SJSA1 (cell line): ENCODE results near the gene RIMS4. TPM values are rescaled to one million over a fixed set of nuclear protein-coding genes. Genes with fewer than 3 reads are reported as not detected.

ENCODE experiments used
- DNase-seq, 2 experiments: peaks; one replicate each; pipeline ENCODE4 v3.0.0-alpha.2; 2015 to 2020; ENCODE audit warnings: low spot score in 2 of 2, low read depth in 1 of 2
- H3K27ac ChIP-seq: fragments of 250-450 bp; sonication (Bioruptor Pico); 2 replicates; pipeline ENCODE4 v1.5.1; 2020; ENCODE audit warnings: mild to moderate bottlenecking, moderate library complexity
- H3K27me3 ChIP-seq: fragments of 250-450 bp; sonication (Bioruptor Pico); replicated peaks from 2 replicates; pipeline ENCODE4 v1.5.1; 2020; ENCODE audit warnings: mild to moderate bottlenecking, moderate library complexity
- H3K36me3 ChIP-seq: fragments of 250-450 bp; sonication (Bioruptor Pico); 2 replicates; pipeline ENCODE4 v1.5.1; 2020; ENCODE audit warnings: mild to moderate bottlenecking
- H3K4me1 ChIP-seq: fragments of 250-450 bp; sonication (Bioruptor Pico); replicated peaks from 2 replicates; pipeline ENCODE4 v1.6.1; 2021; ENCODE audit warnings: mild to moderate bottlenecking
- H3K4me3 ChIP-seq: fragments of 250-450 bp; sonication (Bioruptor Pico); 2 replicates; pipeline ENCODE4 v1.5.1; 2020; ENCODE audit warnings: mild to moderate bottlenecking
- H3K9me3 ChIP-seq: fragments of 250-450 bp; sonication (Bioruptor Pico); replicated peaks from 2 replicates; pipeline ENCODE4 v1.5.1; 2020; ENCODE audit warnings: mild to moderate bottlenecking
- total RNA-seq: library from RNA; depleted of rRNA; stranded (reverse); fragments of >200 nt; shearing (Covaris generic); gene quantifications from 2 replicates; pipeline ENCODE4 v1.2.3, GENCODE V29; 2014

Gene RIMS4
- total RNA-seq, 1 experiment from 2014 or later: not detected

GRCh38 chr20:44799691-44800090 is 10.7 kb downstream of the RIMS4 start:
- H3K27ac ChIP-seq: no peak overlapping the region
- no peaks in the 10 kb centered on the region for H3K36me3 ChIP-seq
- H3K27me3 ChIP-seq: peaks cover 28% of the 10 kb centered on the region
- H3K4me3 ChIP-seq: no peak overlapping the region
- no peak for DNase-seq
- H3K4me1 ChIP-seq: no peaks in the 10 kb centered on the region
- no peaks in the 10 kb centered on the region for H3K9me3 ChIP-seq

- H3K36me3 ChIP-seq: no peaks in the 10 kb centered on the region
- H3K4me3 ChIP-seq: no peak overlapping the region
- no peak for DNase-seq
- peaks cover 10% of the 10 kb centered on the region for H3K27me3 ChIP-seq
- H3K27ac ChIP-seq: no peak overlapping the region
- H3K9me3 ChIP-seq: no peaks in the 10 kb centered on the region
- no peaks in the 10 kb centered on the region for H3K4me1 ChIP-seq
These were observed 13.4 kb downstream of the RIMS4 start for GRCh38 chr20:44796758-44797457.

GRCh38 chr20:44796311-44796710 is 14.0 kb downstream of the RIMS4 start:
- no peaks in the 10 kb centered on the region for H3K9me3 ChIP-seq
- no peak for DNase-seq
- no peaks in the 10 kb centered on the region for H3K36me3 ChIP-seq
- H3K4me3 ChIP-seq: no peak overlapping the region
- H3K27me3 ChIP-seq: peaks cover 11% of the 10 kb centered on the region
- H3K27ac ChIP-seq: no peak overlapping the region
- no peaks in the 10 kb centered on the region for H3K4me1 ChIP-seq

GRCh38 chr20:44795836-44796235 is 14.5 kb downstream of the RIMS4 start:
- H3K9me3 ChIP-seq: no peaks in the 10 kb centered on the region
- peaks cover 16% of the 10 kb centered on the region for H3K27me3 ChIP-seq
- no peak overlapping the region for H3K27ac ChIP-seq
- H3K4me1 ChIP-seq: no peaks in the 10 kb centered on the region
- DNase-seq: no peak
- no peak overlapping the region for H3K4me3 ChIP-seq
- H3K36me3 ChIP-seq: no peaks in the 10 kb centered on the region

GRCh38 chr20:44792796-44793195 is 17.6 kb downstream of the RIMS4 start:
- no peaks in the 10 kb centered on the region for H3K4me1 ChIP-seq
- no peak for DNase-seq
- H3K27ac ChIP-seq: no peak overlapping the region
- H3K9me3 ChIP-seq: no peaks in the 10 kb centered on the region
- H3K4me3 ChIP-seq: no peak overlapping the region
- H3K36me3 ChIP-seq: no peaks in the 10 kb centered on the region
- peaks cover 23% of the 10 kb centered on the region for H3K27me3 ChIP-seq

GRCh38 chr20:44790638-44791393 is 19.5 kb downstream of the RIMS4 start:
- DNase-seq: no peak
- Histone ChIP-seq H3K27ac (no peak overlapping the region), H3K36me3 (no peaks in the 10 kb centered on the region), H3K9me3 (no peaks in the 10 kb centered on the region), H3K4me1 (no peaks in the 10 kb centered on the region), H3K4me3 (no peak overlapping the region), H3K27me3 (peaks cover 21% of the 10 kb centered on the region)

GRCh38 chr20:44788706-44789456 is 21.5 kb downstream of the RIMS4 start:
- H3K27ac ChIP-seq: no peak overlapping the region

GRCh38 chr20:44787299-44787698 is 23.0 kb downstream of the RIMS4 start:
- Histone ChIP-seq H3K4me1 (no peaks in the 10 kb centered on the region), H3K27me3 (peaks cover 17% of the 10 kb centered on the region), H3K27ac (no peak overlapping the region), H3K9me3 (no peaks in the 10 kb centered on the region), H3K4me3 (no peak overlapping the region), H3K36me3 (no peaks in the 10 kb centered on the region)
- DNase-seq: no peak

More at GRCh38 chr20:44788706-44789456, 21.5 kb downstream of the RIMS4 start:
- no peaks in the 10 kb centered on the region for H3K4me1 ChIP-seq
- peaks cover 21% of the 10 kb centered on the region for H3K27me3 ChIP-seq
- H3K9me3 ChIP-seq: no peaks in the 10 kb centered on the region
- no peak for DNase-seq
- no peaks in the 10 kb centered on the region for H3K36me3 ChIP-seq
- no peak overlapping the region for H3K4me3 ChIP-seq

- H3K27me3 ChIP-seq: peaks cover 11% of the 10 kb centered on the region
- H3K9me3 ChIP-seq: no peaks in the 10 kb centered on the region
- H3K36me3 ChIP-seq: no peaks in the 10 kb centered on the region
- no peak overlapping the region for H3K27ac ChIP-seq
- no peaks in the 10 kb centered on the region for H3K4me1 ChIP-seq
- no peak for DNase-seq
- H3K4me3 ChIP-seq: no peak overlapping the region
These were observed 24.6 kb downstream of the RIMS4 start for GRCh38 chr20:44785768-44786167.

- Histone ChIP-seq H3K36me3 (no peaks in the 10 kb centered on the region), H3K4me3 (no peak overlapping the region), H3K9me3 (no peaks in the 10 kb centered on the region), H3K4me1 (no peaks in the 10 kb centered on the region), H3K27ac (no peak overlapping the region), H3K27me3 (peaks cover 8% of the 10 kb centered on the region)
- DNase-seq: no peak
These were observed 25.7 kb downstream of the RIMS4 start for GRCh38 chr20:44784688-44785087.

- Histone ChIP-seq H3K36me3 (no peaks in the 10 kb centered on the region), H3K9me3 (no peaks in the 10 kb centered on the region), H3K27me3 (no peaks in the 10 kb centered on the region; the same call in 1 of the 2 replicates), H3K27ac (no peak overlapping the region), H3K4me3 (no peak overlapping the region), H3K4me1 (no peaks in the 10 kb centered on the region)
- no peak for DNase-seq
These were observed 28.6 kb downstream of the RIMS4 start for GRCh38 chr20:44781791-44782190.

GRCh38 chr20:44781118-44781517 is 29.2 kb downstream of the RIMS4 start:
- Histone ChIP-seq H3K4me3 (no peak overlapping the region), H3K27me3 (no peaks in the 10 kb centered on the region; the same call in 1 of the 2 replicates), H3K4me1 (no peaks in the 10 kb centered on the region), H3K36me3 (no peaks in the 10 kb centered on the region), H3K27ac (no peak overlapping the region), H3K9me3 (no peaks in the 10 kb centered on the region)
- DNase-seq: no peak

GRCh38 chr20:44780226-44780625 is 30.1 kb downstream of the RIMS4 start:
- DNase-seq: peak in 1 of 2 experiments; percentile 22
- no peaks in the 10 kb centered on the region; the same call in 1 of the 2 replicates for H3K27me3 ChIP-seq

GRCh38 chr20:44776980-44777379 is 33.4 kb downstream of the RIMS4 start:
- no peaks in the 10 kb centered on the region for H3K9me3 ChIP-seq
- H3K36me3 ChIP-seq: no peaks in the 10 kb centered on the region
- no peaks in the 10 kb centered on the region for H3K4me1 ChIP-seq
- no peak overlapping the region for H3K4me3 ChIP-seq
- DNase-seq: no peak
- H3K27me3 ChIP-seq: peaks cover 9% of the 10 kb centered on the region; the same call in 1 of the 2 replicates
- no peak overlapping the region for H3K27ac ChIP-seq

More at GRCh38 chr20:44780226-44780625, 30.1 kb downstream of the RIMS4 start:
- H3K27ac ChIP-seq: no peak overlapping the region
- no peak overlapping the region for H3K4me3 ChIP-seq
- no peaks in the 10 kb centered on the region for H3K36me3 ChIP-seq
- H3K4me1 ChIP-seq: no peaks in the 10 kb centered on the region
- H3K9me3 ChIP-seq: no peaks in the 10 kb centered on the region
